Renal cortex interstitium (tissue), 11 donors: ENCODE data around the gene BCOR. TPM values are rescaled to one million over a fixed set of nuclear protein-coding genes. Genes with fewer than 3 reads are reported as not detected.

Experiments
- DNase-seq, 11 donors: peaks; one replicate each; pipeline ENCODE4 v3.0.0-alpha.2; 2013; ENCODE audit warnings: low read depth in 9 of 11, low spot score in 4 of 11; ENCODE audit errors: extremely low read depth in 1 of 11
- polyA plus RNA-seq, 3 donors: library from polyadenylated mRNA; unstranded; fragments of 120-200 nt; gene quantifications; one replicate each; pipeline ENCODE4 v1.2.1, GENCODE V29; 2013; ENCODE audit not compliant: insufficient read length in 3 of 3

The BCOR gene
- polyA plus RNA-seq, 3 donors = 53.0 to 58.9 (median 53.6) TPM

DNA sequence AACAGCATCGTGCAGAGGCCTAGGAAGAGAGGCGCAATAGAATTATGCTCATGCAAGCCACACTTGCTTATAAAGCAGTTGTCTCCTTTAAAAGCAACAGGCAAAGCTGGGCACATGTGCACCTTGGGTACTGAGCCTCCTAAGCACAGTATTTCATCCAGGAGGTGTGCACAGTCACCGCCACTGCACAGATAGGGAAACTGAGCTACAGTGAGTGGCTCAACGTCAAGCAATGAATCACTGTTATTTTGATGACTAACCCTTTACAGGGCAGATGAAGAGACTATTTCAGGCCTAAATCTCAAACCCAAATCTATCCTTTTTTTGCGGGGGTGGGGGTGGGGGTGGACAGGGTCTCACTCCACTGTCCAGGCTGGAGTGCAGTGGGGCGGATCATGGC, 42.3 kb downstream of the BCOR start:
- no peak for DNase-seq

DNA sequence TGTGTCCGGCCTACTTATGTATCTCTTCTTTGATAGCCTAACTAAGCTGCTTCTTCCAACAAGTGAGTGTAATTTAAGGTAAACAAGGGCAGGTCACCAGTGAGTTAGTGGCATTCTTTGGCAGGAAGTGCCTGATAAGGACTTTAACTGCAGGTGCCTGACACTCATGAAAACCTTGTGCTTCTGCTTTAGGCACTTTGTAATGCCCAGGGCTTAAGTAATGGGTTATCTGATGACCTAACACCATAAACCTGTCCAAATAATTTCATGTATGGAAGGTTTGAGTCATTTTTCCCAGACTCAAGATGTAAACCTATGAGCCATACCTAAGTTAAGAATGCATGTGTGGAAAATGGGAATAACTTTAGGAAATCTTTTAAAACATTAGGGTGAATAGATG, 43.0 kb downstream of the BCOR start:
- DNase-seq = no peak

DNA sequence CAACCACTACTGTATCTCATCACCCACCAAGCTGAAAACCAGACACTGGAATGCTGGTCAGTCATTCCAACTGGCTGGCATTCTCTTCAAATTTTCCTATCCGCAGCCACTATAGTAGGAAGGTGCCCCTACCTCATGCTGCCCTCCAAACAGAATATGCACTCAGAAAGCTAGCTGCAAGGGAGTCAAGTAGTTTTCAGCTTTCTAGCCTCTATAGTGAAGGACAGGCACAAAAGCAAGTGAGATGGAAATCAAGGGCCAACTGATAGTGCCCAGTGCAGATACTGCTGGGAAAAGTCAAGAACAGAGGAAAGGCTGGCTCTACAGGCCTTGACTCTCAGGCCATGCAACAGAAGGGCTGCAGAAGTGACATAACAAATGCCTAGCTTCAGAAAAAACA, 47.2 kb downstream of the BCOR start:
- no peak for DNase-seq

DNA sequence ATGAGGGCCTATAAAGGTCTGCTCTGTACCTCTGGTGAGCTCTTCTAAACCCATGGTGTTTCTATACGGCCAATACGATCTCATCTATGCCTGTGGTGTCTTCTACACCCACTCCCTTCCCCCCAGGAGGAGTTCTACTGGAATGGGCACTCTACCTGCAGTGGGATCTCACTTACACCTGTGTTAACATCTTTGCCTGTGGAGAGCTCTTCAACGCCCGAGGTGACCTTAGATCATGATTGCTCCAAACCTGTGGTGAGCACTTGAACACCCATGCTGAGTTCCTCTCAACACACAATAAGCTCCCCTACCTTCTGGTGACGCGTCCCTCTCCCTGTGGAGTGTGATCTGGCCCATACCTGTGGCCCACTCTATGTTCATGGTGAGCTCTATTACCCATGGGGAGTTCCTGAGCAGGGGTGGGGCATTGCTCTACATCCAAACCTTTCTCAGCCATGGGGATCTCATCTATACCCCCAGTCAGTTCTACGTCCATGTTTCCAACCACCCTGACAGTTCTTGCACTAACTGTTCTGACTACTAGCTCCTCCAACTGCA, 48.6 kb downstream of the BCOR start:
- DNase-seq = no peak

DNA sequence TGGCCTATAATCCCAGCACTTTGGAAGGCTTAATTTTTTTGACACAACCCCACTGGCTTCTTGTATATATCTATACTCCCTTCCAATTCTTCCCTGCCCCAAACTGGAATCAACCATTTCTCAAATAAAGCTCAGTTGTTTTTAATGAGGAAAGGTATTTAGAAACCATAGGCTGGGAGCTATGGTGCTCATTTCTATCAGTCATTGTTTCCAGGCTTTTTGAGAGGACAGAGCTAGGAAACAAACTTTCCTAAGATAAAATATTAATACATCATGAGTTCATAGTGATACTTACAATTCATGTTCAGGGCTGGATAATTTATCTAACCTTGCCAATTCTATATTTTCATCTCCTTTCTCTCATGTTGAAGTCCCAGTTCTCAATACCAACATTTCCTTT, 50.3 kb downstream of the BCOR start:
- DNase-seq = no peak

DNA sequence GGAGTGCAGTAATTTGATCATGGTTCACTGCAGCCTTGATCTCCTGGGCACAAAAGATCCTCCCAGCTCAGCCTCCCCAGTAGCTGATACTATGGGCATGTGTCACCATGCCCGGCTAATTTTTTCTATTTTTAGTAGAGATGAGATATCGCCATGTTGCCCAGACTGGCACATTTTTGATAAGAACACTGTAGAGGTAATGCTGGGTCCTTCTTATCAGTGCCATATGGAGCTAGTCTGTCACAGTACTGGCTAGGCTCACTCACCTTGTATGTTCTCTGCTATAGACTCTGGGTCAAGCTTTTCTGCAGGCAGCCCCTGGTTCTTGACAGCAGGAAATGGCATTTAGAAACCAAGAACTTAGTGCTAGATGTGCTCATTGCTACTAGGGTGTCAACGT, 53.9 kb downstream of the BCOR start:
- no peak for DNase-seq

DNA sequence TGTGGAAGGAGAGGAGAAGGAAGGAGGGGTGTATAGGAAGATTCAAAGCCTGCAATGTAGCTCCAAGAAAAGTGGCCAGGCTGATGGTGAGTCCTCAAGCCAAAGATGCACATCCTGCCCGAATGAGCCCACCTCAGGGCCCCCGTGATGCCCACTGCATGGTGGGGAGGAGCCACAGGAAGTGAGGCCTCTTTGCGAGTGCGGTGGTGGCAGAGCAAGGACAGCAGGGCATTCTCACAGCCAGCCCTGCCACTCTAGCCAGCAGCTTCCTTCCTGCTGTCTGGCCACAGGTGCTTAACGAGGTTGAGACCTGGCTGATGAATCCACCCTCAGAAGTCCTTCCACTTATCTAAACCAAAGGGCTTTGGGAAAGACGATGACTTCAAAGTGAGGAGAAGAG, 55.8 kb downstream of the BCOR start:
- no peak for DNase-seq

DNA sequence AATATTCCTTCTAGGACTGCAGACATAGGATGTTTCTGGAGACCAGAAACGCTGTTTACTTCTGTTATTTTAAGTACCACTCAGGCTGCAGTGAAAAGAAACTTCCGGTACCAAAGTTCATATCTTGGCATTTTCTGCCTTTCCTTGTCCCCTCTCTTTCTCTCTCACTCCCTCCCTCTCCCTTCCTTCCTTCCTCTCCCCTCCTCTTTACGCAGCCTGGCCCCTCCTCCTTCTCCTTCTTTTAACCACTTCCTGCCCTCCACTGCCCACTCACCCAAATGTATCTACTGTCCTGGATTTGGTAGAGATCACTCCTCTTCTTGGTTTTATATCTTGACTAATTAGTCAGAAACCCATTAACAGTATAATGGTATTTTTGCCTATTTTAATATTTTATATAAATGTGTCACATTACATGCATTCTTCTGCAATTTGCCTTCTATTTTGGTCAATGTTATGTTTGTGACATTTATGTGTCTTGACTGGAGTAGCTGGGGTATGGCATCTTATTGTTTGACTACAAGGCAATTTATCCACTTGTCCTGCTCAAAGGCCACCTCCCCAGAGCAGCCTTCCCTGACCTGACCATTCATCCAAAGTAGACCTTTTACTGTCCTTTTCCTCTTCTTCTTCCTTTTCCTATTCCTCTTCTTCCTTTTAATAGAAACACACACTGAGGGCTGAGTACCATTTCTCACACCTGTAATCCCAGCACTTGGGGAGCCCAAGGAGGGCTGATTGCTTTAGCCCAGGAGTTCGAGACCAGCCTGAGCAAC, 56.9 kb downstream of the BCOR start:
- peak in 1 of 11 donors; percentile 17 for DNase-seq

DNA sequence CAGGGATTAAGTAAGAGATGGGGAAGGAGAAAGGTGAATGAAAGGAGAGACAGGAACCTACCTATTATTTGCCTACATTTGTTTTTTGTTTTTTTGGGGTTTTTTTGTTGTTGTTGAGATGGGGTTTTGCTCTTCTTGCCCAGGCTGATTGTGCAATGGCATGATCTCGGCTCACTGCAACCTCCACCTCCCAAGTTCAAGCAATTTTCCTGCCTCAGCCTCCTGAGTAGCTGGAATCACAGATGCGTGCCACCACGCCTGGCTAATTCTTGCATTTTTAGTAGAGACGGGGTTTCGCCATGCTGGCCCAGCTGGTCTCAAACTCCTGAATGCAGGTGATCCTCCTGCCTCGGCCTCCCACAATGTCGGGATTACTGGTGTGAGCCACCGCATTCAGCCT, 57.9 kb downstream of the BCOR start:
- no peak for DNase-seq

DNA sequence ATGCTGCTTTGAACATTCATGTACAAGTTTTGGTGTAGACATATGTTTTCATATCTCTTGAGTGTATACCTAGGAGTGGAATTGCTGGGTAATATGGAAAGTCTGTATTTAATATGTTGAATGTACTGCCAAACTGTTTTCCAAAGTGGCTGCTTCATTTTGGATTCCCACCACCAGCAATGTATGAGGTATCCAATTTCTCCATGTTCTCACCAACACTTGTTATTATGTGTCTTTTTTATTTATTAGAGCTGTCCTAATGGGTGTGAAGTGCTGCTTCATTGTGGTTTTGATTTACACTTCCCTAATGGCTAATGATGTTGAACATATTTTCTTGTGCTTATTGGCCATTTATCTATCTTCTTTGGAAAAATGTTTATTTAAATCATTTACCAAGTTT, 60.4 kb downstream of the BCOR start:
- DNase-seq = no peak

DNA sequence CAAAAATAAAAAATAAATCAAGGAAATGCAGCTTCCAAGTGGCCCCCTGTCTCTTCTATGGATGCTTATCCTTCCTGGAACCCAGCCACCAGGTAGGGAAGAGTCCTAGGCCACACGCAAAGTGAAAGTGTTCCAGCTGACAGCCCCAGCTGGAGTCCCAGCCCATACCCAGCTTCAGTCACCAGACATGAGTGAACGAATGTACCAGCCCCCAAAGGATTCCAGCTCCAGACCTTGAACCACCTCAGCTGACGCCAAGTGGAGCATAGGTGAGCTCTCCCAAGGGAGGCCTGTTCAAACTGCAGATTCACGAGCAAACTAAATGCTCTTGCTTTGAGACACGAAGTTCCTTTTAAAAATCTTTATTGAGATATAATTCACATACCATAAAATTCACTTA, 62.0 kb downstream of the BCOR start:
- no peak for DNase-seq

DNA sequence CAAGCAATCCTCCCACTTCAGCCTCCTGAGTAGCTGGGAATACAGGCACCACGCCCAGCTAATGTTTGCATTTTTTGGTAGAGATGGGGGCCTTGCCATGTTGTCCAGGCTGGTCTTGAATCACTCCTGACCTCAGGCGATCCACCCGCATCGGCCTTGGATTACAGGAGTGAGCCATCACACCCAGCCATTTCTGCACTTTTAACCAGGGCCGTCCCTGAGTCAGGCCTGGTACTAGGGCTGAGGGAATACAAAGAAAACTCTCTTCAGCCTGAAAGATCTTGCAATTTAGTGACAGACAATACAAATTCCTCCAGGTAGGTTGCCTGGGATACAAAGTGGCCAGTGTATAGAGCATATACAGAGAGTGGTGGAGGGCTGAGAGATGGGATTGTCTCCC, 65.8 kb downstream of the BCOR start:
- no peak for DNase-seq

DNA sequence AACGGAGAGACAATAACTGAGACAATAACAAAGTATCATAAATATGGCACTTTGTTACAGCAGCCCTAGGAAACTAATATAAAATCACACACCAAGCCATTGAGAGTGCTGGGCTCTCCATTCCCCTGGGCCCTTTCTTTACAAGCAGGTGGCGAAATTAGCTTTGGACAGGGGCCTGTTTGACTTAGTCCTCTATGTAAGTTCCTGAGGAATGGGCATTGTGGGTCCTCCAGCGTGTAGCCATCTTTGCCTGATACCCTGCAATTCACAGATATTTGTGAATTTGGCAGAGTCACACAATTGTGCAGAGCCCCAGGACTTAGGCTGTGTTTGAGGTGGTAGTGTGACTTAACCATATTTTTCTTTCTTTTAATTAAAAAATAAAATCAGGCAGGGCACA, 67.6 kb downstream of the BCOR start:
- no peak for DNase-seq

DNA sequence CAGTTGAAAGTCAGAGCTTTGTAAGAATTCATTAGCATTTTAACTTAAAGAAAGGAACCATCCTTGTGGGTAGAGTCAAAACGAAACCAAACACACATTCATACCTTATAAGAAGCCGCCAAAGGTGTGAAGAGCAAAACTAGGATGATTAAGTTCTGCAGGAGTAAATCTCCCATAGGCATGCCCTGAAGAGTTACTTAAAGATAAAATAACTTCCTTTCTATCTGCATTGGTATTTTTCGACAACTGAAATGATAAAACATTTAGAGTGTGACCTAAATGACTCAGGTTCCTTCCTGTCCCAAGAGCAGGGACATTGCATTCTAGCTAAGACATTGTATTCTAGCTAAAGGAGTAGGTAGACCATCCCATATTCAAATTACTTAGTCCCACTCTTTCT, 75.3 kb downstream of the BCOR start:
- no peak for DNase-seq

DNA sequence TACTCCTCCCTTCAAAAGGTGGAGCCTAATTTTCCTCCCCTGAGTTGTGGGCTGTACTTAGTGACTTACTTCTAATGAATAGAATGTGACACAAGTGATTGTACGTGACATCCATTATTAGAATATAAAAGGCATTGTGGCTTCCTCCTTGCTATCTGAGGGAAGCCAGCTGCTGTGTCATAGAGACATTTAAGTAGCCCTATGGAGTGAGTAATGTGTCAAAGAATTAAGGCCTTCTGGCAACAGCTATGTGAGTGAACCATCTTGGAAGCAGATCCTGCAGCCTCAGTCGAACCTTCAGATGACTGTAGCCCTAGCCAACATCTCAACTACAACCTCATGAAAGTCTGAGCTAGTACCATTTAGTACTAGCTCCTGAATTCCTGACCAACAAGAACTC, 76.1 kb downstream of the BCOR start:
- no peak for DNase-seq

DNA sequence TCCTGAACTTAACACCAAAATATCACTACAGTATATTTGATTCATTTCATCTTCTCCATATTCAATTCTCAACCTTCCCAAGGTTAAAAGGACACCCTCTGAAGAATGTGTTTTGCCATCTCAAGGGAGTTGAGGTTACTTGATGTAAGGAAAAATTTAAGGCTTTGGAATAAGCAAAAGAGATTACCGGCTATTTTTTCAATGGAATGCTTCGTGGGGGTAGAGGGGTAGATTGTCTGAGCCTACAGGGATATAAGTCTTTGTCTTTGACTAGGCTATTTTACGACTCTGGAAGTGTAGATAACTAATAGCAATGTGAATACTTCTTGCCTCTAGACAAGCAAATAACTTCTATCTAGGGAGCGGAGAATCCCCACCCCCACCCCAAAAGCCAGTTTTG, 78.2 kb downstream of the BCOR start:
- no peak for DNase-seq

DNA sequence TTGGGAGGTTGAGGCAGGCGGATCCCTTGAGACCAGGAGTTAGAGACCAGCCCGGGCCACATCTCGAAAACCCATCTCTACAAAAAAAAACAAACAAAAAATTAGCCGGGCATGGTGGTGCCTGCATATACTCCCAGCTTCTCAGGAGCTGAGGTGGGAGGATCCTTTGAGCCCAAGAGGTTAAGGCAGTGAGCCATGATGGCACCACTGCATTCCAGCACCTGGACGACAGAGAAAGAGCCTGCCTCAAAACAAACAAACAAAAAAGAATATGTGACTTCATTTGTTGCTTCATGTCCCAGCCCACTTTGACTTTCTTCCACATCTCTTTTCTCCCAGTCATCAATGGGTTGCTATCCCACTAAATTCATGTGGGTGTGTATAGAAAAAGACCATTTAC, 79.7 kb downstream of the BCOR start:
- DNase-seq = no peak

DNA sequence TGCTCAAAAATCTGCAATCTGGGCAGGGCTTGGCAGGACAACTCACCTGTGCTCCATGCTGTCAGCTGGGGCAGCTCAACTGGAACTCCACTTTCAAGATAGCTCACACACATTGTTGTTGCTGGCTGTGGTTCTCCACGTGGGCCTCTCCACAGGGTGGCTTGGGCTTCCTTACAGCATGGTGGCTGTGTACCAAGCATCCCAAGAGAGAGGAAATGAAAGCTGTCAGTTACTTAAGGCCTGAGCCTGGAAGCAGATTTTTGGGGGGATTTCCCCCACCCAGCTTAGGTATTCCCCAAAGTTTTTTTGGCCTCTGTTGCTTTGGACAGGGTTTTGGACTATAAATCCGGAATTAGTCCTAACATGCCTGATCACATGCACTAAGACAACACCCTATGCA, 81.0 kb downstream of the BCOR start:
- no peak for DNase-seq

DNA sequence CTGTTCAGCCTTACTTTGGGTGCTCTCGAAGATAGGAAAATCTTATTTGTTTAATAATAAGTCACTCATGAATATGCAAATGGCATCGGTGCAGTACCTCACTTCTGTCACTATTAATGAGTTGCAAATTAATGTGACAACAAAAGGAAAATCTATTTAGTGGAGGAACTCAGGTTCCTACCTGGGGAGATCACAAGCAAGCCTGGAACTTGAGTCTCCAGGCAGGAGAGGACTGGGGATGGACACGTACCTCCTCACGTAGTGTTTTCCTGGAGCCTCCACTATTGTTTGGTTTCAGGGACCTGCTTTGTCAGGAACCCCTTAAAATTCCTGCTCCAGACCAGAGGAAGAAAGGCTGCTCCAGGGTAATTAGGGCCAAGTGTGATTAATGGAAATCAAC, 82.1 kb downstream of the BCOR start:
- no peak for DNase-seq

DNA sequence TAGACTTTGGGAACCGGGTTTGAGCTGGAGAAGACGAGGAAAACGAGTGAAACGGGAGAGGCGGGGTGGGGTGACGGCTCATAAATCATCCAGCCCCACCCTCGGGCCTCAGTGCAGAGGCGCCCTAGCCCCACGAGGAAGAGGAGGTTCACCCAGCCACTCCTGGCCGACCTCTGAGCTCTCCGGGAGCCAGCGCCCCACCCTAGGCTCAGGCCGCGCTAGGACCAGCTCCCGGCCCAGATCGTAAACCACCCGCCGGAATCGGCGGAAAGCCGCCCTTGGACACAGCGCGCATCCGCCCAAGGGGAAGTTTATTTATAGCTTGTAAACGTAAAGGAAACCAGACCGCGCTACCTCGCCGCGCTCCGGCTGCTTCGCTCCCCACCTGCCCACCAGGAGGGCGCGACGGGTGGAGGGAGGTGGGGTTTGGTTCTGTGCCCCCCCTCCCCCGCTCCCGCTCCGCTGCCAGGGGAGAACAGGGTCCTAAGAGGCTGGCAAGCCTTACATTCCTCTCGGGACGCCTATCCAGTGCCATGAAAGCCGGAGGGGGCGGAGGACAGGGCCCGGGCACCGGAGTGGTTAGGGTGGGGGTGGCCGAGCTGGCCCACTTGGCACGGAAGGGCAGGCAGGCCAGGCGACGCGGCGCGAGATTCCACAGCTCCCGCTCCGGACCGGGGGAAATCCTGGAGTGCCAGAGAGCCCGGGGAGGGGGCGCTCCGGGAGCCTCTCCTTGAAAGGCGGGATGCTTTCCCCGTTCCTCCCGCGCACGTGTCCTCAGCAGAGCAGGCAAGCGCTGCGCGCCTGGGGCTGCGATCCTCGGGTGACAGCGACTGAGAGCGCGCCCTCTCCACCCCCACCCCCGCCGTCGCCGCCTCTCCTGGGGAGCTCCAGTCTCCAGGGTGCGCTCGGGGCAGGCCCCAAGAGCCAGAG, 84.2 kb downstream of the BCOR start:
- peak in 1 of 11 donors; percentile 49 for DNase-seq
